ENCODE data around the gene TPM2. TPM values are rescaled to one million over a fixed set of nuclear protein-coding genes. Genes with fewer than 3 reads are reported as not detected.

Gene TPM2
- total RNA-seq, 2 experiments from 2014 or later, result 63.1 to 63.5 TPM

DNA sequence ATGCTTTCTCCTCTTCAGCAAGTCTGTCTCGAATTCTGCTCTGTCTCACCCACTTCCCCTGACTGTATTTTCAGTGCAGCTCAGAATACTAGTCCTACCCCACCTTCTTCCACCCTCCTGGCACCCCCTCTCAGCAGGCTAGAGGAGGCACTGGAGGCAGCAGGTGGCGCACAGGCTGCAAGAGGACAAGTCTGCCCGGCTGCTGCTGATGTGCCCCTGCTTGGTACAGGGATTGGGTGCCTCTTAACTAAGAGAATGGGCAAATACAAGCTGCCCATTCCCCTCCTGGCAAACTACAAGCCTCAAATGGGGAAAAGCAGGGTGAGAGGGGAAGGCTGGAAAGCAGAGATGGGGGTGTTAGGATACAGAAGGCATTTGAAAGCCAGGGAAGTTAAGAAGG, 37.2 kb upstream of the TPM2 start:
- TF ChIP-seq, protein P1, sequence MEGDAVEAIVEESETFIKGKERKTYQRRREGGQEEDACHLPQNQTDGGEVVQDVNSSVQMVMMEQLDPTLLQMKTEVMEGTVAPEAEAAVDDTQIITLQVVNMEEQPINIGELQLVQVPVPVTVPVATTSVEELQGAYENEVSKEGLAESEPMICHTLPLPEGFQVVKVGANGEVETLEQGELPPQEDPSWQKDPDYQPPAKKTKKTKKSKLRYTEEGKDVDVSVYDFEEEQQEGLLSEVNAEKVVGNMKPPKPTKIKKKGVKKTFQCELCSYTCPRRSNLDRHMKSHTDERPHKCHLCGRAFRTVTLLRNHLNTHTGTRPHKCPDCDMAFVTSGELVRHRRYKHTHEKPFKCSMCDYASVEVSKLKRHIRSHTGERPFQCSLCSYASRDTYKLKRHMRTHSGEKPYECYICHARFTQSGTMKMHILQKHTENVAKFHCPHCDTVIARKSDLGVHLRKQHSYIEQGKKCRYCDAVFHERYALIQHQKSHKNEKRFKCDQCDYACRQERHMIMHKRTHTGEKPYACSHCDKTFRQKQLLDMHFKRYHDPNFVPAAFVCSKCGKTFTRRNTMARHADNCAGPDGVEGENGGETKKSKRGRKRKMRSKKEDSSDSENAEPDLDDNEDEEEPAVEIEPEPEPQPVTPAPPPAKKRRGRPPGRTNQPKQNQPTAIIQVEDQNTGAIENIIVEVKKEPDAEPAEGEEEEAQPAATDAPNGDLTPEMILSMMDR (IDR thresholded peaks at IDR 0.05), result peak; percentile 14
- Mint-ChIP-seq H3K9me3 (no peaks in the 10 kb centered on the region), H3K4me3 (peak overlapping the region; percentile 65), H3K36me3 (ENCODE audit: low read depth) (peaks cover 48% of the 10 kb centered on the region), H3K4me1 (ENCODE audit: low read depth) (peaks cover 6% of the 10 kb centered on the region), H3K27ac (no peak overlapping the region), H3K27me3 (no peaks in the 10 kb centered on the region)
- peaks cover 59% of the 10 kb centered on the region for H3K36me3 ChIP-seq (ENCODE audit: insufficient read depth, low read length)
- H3K27ac ChIP-seq (ENCODE audit: low read depth in 1 of 2, low read length in 2 of 2), result peak overlapping the region in 1 of 2 donors; percentile 40
- DNase-seq (peak in 12 of 14 experiments; percentile 21 to 68 (median 45)), ATAC-seq (ENCODE audit: poor library complexity) (peak; percentile 79)
- H3K4me1 ChIP-seq (ENCODE audit: insufficient read depth, low read length), result peaks cover 59% of the 10 kb centered on the region
- no peaks in the 10 kb centered on the region for H3K27me3 ChIP-seq (ENCODE audit: control insufficient read depth in 1 of 2, insufficient read depth in 2 of 2, low read length in 2 of 2)
- intact Hi-C loops (cut with DNase I, micrococcal nuclease), result loop anchor here in 1 of 2 experiments (2.0 kb wide), 1 partner anchor 30 kb away; no protein-coding TSS in a partner anchor
- no peak overlapping the region for H3K4me3 ChIP-seq (ENCODE audit: low read length)
- CTCF ChIA-PET, result interaction anchor here (0.9 to 5.8 kb wide), 9 partner anchors 9 to 123 kb away, joined by 3 to 26 read pairs (median 5); partner anchors contain the start of genes GBA2 and RGP1
- no peaks in the 10 kb centered on the region for H3K9me3 ChIP-seq (ENCODE audit: control insufficient read depth in 1 of 2, insufficient read depth in 1 of 2, low read length in 2 of 2)
- POLR2A ChIA-PET, result interaction anchor here (1.2 to 3.8 kb wide), 6 partner anchors 10 to 110 kb away, joined by 3 to 25 read pairs (median 6); partner anchors contain the start of genes ARHGEF39, CCDC107, GBA2 and RGP1

DNA sequence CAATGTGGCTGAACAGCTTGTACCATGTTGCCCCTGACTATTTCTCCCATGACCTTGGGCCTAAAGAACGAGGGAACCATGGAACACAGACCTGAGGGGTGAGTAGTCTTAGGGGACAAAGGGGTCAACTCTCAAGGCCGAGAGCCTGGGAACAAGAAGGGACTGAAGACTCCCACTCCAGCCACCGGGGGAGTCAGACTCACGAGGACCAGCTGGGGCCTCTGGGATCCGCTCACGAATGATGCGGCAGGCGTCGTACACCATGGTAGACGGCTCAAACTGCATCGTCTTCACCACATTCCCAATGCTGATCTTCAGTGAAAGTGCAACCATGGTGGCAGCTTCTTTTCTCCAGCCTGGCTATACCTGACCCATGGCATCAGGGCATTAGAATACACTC, 35.6 kb upstream of the TPM2 start:
- no peak for DNase-seq
- H3K27ac Mint-ChIP-seq, result no peak overlapping the region

DNA sequence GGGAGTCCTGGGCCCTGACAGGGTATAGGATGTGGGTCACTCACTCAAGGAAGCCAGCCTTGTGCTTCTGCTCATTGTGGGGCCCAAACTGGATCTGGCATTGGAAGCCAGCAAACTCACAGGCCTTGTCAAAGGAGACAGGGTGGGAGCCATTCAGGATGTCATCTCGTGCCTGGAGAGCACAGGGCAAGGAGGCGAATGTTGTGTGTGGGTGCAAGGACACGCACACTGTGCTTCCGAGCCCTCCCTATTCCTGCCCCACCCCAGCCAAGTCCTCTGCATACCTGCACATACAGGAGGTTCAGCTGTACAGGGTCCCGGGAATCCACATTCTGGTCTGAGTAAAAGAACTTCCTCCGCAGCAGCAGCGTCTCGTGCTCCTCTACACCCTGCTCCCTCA, 34.2 kb upstream of the TPM2 start:
- TF ChIP-seq, protein P1 (IDR thresholded peaks at IDR 0.05), result no peak
- Histone ChIP-seq H3K36me3 (ENCODE audit: insufficient read depth, low read length) (peaks cover 87% of the 10 kb centered on the region), H3K4me3 (ENCODE audit: low read length) (no peak overlapping the region), H3K27me3 (ENCODE audit: control insufficient read depth in 1 of 2, insufficient read depth in 2 of 2, low read length in 2 of 2) (no peaks in the 10 kb centered on the region), H3K4me1 (ENCODE audit: insufficient read depth, low read length) (peaks cover 30% of the 10 kb centered on the region), H3K27ac (ENCODE audit: low read depth in 1 of 2, low read length in 2 of 2) (no peak overlapping the region), H3K9me3 (ENCODE audit: control insufficient read depth in 1 of 2, insufficient read depth in 1 of 2, low read length in 2 of 2) (no peaks in the 10 kb centered on the region)
- intact Hi-C loops (cut with DNase I, micrococcal nuclease), result no loop called here
- no peaks in the 10 kb centered on the region for H3K27me3 Mint-ChIP-seq
- ChIA-PET POLR2A (interaction anchor here (1.0 kb wide), 1 partner anchor 8 kb away, joined by 3 read pairs; the partner anchor contains the start of genes CREB3 and TLN1), CTCF (interaction anchor here (0.6 kb wide), 1 partner anchor 113 kb away, joined by 3 read pairs; no protein-coding TSS in a partner anchor)
- H3K4me3 Mint-ChIP-seq, result no peak overlapping the region
- DNase-seq (no peak), ATAC-seq (ENCODE audit: poor library complexity) (no peak)
- H3K36me3 Mint-ChIP-seq (ENCODE audit: low read depth), result peaks cover 78% of the 10 kb centered on the region
- H3K4me1 Mint-ChIP-seq (ENCODE audit: low read depth), result peaks cover 6% of the 10 kb centered on the region
- no peaks in the 10 kb centered on the region for H3K9me3 Mint-ChIP-seq
- no peak overlapping the region for H3K27ac Mint-ChIP-seq

More for the DNA sequence above, 35.6 kb upstream of the TPM2 start:
- Mint-ChIP-seq H3K9me3 (no peaks in the 10 kb centered on the region), H3K36me3 (ENCODE audit: low read depth) (peaks cover 64% of the 10 kb centered on the region), H3K4me3 (no peak overlapping the region), H3K27me3 (no peaks in the 10 kb centered on the region), H3K4me1 (ENCODE audit: low read depth) (peaks cover 6% of the 10 kb centered on the region)
- peaks cover 44% of the 10 kb centered on the region for H3K4me1 ChIP-seq (ENCODE audit: insufficient read depth, low read length)
- intact Hi-C loops (cut with DNase I, micrococcal nuclease), result no loop called here
- ChIA-PET CTCF (no interaction called here), POLR2A (no interaction called here)
- no peak overlapping the region for H3K4me3 ChIP-seq (ENCODE audit: low read length)
- H3K27me3 ChIP-seq (ENCODE audit: control insufficient read depth in 1 of 2, insufficient read depth in 2 of 2, low read length in 2 of 2), result no peaks in the 10 kb centered on the region
- H3K27ac ChIP-seq (ENCODE audit: low read depth in 1 of 2, low read length in 2 of 2), result no peak overlapping the region
- ATAC-seq (ENCODE audit: poor library complexity), result no peak
- H3K36me3 ChIP-seq (ENCODE audit: insufficient read depth, low read length), result peaks cover 74% of the 10 kb centered on the region
- TF ChIP-seq, protein P1 (IDR thresholded peaks at IDR 0.05), result no peak
- H3K9me3 ChIP-seq (ENCODE audit: control insufficient read depth in 1 of 2, insufficient read depth in 1 of 2, low read length in 2 of 2), result no peaks in the 10 kb centered on the region
